NCI-H2227 treated with DMSO at 0.1 percent for 48 hours (cell line): ENCODE results near the gene PCBP3.
A peak's percentile ranks its signal among the peaks of the same experiment; 100 is the strongest.
"Not testable (repeated sequence)": the region's sequence is repeated elsewhere in the genome, so short reads cannot be mapped to it uniquely, and the experiment has no call there.

Experiments
- DNase-seq: peaks from one replicate; lab custom pipeline; 2025; lab: John Stamatoyannopoulos, UW

Gene PCBP3

GRCh38 chr21:45678790-45679189 lies 35.3 kb downstream of the PCBP3 start:
- DNase-seq, result not testable (repeated sequence)

- DNase-seq, result no peak
Observed at GRCh38 chr21:45680215-45680614, 36.7 kb downstream of the PCBP3 start.

- DNase-seq, result no peak
Observed at GRCh38 chr21:45695086-45695485, 51.6 kb downstream of the PCBP3 start.

GRCh38 chr21:45698493-45699184 lies 55.1 kb downstream of the PCBP3 start:
- no peak for DNase-seq

- no peak for DNase-seq
Observed at GRCh38 chr21:45699251-45699942, 55.9 kb downstream of the PCBP3 start.

- DNase-seq, result no peak
Observed at GRCh38 chr21:45699966-45700365, 56.4 kb downstream of the PCBP3 start.

GRCh38 chr21:45700461-45700860 lies 56.9 kb downstream of the PCBP3 start:
- DNase-seq, result no peak

- no peak for DNase-seq
Observed at GRCh38 chr21:45704311-45705108, 61.0 kb downstream of the PCBP3 start.

GRCh38 chr21:45706299-45706698 lies 62.8 kb downstream of the PCBP3 start:
- DNase-seq, result no peak

GRCh38 chr21:45709173-45709572 lies 65.6 kb downstream of the PCBP3 start:
- no peak for DNase-seq

GRCh38 chr21:45709696-45710268 lies 66.3 kb downstream of the PCBP3 start:
- DNase-seq, result no peak

- DNase-seq, result not testable (repeated sequence)
Observed at GRCh38 chr21:45710306-45710705, 66.8 kb downstream of the PCBP3 start.

GRCh38 chr21:45713613-45714012 lies 70.1 kb downstream of the PCBP3 start:
- no peak for DNase-seq

GRCh38 chr21:45715441-45715840 lies 71.9 kb downstream of the PCBP3 start:
- no peak for DNase-seq

GRCh38 chr21:45718413-45718812 lies 74.9 kb downstream of the PCBP3 start:
- DNase-seq, result no peak

GRCh38 chr21:45719177-45719802 lies 75.8 kb downstream of the PCBP3 start:
- DNase-seq, result no peak

GRCh38 chr21:45720204-45720603 lies 76.7 kb downstream of the PCBP3 start:
- DNase-seq, result not testable (repeated sequence)

- DNase-seq, result no peak
Observed at GRCh38 chr21:45721671-45722070, 78.1 kb downstream of the PCBP3 start.

- DNase-seq, result no peak
Observed at GRCh38 chr21:45723049-45723958, 79.8 kb downstream of the PCBP3 start.

GRCh38 chr21:45724345-45724961 lies 80.9 kb downstream of the PCBP3 start:
- peak; percentile 15 for DNase-seq
